DND-41 (cell line): ENCODE results near the gene MMP24.

Experiments used
- CTCF ChIP-seq: IDR thresholded peaks from 2 replicates; pipeline ENCODE4 v1.5.1; 2012; ENCODE audit warnings: borderline replicate concordance, low read length, moderate library complexity, mild to moderate bottlenecking; ENCODE audit not compliant: poor library complexity, severe bottlenecking; ENCODE audit errors: extremely low read depth
- EZH2 ChIP-seq: IDR thresholded peaks from 3 replicates; pipeline ENCODE4 v1.6.1; 2012; ENCODE audit warnings: borderline replicate concordance, low read depth, mild to moderate bottlenecking, moderate library complexity, low read length, inconsistent platforms; ENCODE audit not compliant: severe bottlenecking

GRCh38 chr20:35192118-35192872 lies 34.2 kb upstream of the MMP24 start:
- TF ChIP-seq EZH2, result no peak
- no peak for TF ChIP-seq CTCF
